ENCODE data around the gene AXIN1.

AXIN1 gene

DNA sequence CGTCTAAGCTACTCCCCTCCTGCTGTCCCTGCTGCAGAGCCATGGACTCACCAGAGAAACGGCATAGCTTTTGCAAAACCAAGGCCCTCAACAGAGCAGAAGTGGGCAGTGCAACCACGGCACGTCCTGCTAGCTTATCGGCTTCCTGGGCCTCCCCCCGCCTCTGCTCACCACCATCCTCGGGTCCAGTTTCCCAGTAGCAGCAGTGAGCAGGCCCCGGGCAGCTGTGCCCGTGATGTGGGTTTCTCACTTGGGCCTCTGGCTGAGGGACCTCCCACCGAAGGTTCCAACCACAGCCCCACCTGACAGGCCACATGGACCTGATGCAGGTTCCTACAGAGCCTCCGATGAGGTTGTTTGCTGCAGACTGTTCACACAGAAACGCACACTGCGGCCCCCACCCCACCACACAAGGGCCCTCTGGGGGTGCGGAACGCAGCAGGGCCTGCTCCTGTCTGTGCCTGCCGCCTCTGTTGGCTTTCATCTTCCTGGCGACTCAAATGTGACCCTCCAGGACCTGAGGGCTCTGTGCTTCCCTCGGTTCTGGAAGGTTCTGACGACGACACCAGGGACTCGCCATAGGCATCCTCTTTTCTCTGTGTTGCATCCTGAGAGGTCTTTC, 44.7 kb downstream of the AXIN1 start:
- DNase-seq (ENCODE audit: insufficient read length, low spot score) (no peak), FAIRE-seq (no peak)

DNA sequence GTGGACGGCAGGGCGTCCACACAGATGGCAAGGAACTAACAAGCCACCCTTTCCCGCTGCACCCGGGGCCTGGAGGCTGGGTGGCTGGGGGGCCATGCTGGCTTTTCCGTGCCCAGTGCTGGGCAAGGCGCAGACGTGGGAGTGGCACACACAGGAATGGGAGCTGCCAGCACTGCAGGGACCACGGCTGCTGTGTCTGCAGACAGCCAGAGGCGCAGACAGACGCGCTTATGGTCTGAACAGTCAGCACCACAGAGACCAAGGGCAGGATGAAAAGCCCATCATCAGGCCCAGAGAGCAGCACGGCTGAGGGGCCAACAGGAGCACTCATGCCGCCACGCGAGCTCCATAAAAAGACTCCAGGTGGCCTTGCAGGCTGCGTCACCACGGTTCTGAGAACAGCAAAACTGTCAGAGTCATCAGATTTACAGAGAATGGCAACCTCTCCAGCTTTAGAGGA, 45.6 kb downstream of the AXIN1 start:
- FAIRE-seq (no peak), DNase-seq (ENCODE audit: insufficient read length, low spot score) (no peak)

DNA sequence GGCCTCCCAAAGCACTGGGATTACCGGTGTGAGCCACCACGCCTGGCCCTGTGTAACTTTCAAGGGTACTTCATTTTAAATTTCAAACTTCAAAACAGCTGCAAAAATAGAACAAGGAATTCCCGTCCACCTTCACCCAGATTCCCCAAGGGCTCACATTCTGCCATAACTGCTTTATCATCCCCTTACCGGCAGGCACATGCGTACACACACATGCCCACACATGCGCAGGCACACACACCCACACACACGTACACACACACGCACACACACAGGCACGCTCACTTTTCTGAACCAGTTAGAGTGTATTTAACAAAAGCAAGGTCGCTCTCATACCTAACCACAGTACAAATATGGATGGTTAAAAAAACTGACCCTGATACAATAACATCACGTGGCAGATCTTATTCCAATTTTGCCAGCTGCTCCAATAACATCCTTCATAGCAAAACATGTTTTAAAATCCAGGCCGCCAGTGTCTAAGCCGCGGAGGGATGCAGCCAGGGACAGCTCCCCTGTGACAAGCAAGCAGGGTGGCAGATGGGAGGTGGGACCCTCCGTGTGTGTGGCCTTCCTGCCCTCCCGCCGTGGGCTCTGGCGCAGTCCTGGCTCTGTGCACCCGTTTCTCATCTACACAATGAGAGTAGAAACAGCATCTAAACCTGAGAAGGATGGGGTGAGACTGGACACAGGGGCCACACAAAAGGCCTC, 46.5 kb downstream of the AXIN1 start:
- DNase-seq (ENCODE audit: insufficient read length, low spot score), result no peak
- no peak for FAIRE-seq

DNA sequence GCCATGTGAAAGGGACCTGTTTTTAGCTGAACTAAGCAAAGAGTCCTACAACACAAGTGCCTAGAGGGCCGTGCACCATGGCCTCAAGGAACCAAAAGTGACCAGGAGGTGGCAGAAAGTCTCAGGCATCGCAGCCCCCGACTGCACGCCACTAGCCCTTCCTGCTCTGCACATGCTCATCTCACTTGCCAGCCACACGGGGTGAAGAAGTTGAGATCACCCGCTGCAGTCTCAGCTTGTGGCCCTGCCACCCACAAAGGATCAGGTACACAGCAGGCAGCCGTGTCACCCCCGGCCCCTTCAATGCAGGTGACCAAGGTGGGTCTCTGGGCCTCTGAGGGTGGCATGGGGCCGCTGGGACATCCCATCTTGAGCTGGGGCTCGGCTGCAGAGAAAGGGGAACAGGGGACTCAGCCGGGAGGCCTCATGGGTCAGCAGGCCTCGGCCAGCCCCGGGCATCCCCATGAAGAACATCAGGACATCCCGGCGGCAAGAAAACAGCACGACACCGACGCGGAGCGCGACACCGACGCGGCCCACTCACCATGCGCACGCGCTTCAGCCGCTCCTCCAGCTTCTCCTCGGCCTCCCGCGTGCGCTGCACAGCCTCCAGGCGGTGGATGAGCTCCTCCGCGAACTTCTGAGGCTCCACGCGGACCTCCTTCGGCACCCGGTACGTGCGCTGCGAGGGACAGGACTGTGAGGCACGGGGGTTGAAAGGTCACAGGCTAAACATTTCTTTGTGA, 48.6 kb downstream of the AXIN1 start:
- FAIRE-seq (no peak), DNase-seq (ENCODE audit: insufficient read length, low spot score) (no peak)

DNA sequence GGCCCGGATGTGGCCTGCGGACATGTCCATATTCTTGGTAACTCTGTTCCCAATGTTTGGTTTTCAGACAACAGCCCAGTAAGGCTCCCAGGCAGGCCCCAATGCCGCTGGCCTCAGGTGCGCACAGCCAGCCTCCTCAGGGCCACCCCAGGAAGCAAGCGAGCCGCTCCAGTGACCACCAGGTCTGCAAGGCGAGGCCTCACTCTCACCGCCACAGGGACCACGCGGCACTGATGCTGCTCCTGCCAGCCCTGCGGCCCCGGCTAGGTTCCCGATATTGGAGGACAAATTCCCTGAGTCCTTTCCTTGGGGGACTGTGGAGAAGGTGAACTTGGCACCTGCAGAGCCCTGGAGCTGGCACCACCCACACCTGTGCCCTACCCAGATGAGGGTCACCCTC, 50.6 kb downstream of the AXIN1 start:
- DNase-seq (ENCODE audit: insufficient read length, low spot score) (no peak), FAIRE-seq (no peak)

DNA sequence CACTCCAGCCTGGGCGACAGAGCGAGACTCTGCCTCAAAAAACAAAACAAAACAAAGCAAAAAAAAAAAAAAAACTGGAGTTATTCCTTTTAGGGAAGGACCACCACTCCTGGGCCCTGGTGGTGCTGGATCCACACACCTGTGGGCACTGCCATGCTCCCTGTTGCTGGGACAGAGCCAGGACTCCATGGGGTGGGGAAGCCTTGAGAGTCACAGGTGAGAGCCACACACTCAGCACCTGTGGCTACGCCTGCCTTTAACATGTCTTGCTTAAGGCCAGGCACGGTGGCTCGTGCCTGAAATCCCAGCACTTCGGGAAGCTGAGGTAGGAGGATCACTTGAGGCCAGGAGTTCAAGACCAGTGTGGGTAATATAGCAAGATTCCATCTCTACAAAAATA, 51.3 kb downstream of the AXIN1 start:
- FAIRE-seq, result no peak
- DNase-seq (ENCODE audit: insufficient read length, low spot score), result no peak

DNA sequence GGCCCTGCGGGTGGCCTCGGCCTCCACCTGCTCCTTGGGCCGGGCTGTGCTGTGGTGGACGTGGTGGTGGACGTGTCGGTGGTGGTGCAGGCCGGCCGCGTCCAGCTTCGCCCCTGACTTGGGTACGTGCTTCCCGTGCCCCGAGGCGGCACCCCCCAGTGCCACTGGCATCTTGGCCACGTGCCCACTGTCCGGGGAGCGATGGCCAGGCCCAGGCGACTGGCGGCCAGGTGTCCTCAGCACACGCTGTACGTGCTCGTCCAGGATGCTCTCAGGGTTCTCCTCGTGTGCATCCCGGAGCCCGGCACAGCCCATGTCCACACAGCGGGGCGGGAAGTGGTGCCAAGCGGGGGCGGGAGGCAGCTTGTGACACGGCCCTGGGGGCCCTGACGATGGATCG, 54.7 kb downstream of the AXIN1 start:
- DNase-seq (ENCODE audit: insufficient read length, low spot score) (no peak), FAIRE-seq (no peak)

DNA sequence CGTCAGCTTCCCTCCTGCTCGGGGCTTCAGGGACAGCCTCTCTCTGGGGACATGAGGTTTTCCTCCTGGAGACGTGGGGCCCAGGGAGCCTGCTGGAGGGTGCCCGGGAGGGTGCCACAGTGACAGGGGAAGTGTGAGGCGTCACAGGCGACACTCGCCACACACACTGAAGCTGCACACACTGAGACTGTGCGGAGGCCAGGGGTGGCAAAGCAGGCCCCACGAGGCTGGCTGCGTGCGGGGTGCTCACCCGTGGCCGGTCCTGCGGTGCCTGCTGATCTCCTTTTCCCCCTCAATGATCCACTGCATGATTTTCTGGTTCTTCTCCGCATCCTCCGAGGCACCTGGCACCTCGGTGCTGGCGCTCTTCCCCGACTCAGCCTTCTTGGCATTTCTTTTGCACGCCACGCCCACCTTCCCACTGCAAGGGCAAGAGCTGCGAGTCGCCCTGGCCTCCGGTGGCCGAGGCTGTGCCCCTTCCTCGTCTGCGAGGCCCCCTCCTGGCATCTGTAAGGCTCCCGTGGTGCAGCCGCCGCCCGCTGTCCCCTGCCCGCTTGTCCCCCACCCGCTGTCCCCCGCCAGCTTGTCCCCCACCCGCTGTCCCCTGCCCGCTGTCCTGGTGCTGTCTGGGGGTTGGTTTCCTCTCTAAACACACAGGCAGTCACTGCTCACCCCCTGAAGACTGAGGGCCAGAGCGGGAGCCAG, 55.6 kb downstream of the AXIN1 start:
- DNase-seq (ENCODE audit: insufficient read length, low spot score), result no peak

DNA sequence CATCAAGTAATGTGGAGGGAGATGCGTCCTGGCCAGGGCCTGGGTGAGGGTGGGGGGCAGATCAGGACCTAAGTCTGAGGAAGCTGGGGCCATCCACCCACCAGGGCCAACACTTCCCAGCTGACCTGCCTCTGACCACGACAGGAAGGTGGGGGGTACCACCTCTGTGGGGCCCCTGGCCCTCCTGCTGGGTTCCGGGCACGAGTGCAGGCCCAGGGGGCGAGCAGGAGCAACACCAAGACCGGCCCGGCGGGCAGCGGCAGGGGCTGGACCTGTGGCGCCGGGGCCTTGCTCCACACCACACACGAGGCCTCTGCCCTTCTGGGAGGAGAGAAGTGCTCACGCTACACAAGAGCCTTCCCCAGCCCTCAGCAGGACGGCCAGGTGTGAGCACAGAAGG, 56.2 kb downstream of the AXIN1 start:
- DNase-seq (ENCODE audit: insufficient read length, low spot score) (no peak), FAIRE-seq (no peak)

More for the DNA sequence above, 55.6 kb downstream of the AXIN1 start:
- FAIRE-seq, result no peak

DNA sequence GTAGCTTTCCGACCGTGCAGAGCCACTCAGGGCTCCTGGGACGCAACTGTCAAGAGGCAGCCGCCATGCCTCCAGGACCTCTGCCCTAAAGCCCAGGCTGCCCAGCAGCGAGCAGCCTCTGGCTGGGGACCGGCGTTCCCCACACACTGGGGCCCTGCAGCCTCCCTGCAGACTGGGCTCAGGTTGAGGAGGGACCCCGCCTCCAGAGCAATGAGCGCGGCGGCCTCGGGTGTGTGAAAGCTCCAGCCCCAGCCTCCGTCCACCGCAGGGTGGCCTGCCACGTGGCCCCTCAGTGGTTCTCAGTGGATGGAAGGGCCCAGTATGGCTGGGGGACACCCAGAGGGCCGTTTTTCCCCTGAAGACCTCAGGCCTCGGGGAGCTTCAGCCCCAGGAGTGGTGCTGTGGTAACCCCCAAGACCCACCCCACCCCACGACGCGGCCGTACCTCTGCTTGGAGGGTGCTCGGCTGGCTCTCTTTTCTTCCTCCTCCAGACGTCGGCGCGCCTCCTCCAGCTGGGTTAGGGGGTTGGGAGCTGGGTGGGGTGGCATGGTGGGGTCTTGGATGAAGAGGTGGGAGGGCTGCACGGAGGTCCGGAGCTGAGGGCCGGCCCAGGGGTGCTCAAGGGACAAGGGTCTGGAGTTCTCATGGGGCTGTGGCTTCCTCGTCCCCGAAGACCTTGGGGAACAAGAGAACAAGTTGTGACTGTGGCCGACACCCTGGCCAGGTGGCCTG, 59.3 kb downstream of the AXIN1 start:
- FAIRE-seq (no peak), DNase-seq (ENCODE audit: insufficient read length, low spot score) (no peak)

DNA sequence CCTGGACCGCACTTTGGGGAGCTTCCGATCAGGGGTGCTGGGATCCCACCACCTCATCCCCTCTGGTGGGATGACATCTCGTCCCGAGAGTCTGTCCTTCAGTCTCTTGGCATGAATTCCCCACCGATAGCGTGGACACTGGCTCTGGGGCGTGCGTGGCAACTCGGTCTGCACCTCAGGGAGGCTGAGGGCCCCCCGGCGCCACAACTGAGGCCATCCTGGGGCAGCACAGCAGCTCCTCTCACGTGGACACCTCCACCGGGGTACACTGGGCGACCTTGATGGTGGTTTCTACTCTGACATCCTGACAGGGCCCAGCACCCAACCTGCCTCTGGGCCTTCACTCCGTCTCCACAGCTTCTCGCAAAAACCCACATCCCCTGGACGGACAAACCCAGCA, 61.0 kb downstream of the AXIN1 start:
- DNase-seq (ENCODE audit: insufficient read length, low spot score) (no peak), FAIRE-seq (no peak)

DNA sequence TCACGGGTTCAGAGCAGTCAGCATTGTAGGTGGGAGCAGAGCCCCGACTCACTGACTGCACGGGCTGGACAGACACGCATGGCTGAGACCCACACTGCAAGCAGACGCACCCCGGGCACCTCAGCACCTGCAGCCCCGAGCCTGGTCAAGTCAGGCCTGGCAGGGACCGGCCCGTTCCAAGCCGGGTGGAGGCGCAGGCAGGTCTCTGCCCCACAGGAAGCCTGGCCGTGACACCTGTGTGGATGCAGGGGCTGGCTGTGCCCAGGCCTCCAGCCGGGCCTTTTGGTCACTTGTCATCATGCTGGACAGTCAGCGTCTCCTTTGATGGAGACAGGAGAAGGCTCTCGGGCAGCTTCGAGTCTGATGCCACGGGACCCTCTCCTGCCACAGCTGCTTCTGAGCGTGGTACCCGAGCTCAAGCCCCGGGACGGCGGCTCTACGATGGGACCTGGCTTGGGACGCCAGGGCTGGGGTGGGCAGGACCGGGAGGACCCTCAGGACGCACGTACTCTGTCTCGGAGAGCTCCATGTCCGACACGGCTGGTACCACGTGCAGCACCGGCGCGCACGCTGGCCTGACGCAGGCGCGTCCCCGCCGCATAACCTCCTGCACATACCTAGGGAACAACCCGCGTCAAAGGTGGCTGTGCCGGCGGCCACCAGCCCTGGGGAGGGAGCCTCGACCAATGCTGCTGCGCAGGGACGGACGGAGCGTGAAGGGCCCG, 61.7 kb downstream of the AXIN1 start:
- no peak for DNase-seq (ENCODE audit: insufficient read length, low spot score)
- no peak for FAIRE-seq

DNA sequence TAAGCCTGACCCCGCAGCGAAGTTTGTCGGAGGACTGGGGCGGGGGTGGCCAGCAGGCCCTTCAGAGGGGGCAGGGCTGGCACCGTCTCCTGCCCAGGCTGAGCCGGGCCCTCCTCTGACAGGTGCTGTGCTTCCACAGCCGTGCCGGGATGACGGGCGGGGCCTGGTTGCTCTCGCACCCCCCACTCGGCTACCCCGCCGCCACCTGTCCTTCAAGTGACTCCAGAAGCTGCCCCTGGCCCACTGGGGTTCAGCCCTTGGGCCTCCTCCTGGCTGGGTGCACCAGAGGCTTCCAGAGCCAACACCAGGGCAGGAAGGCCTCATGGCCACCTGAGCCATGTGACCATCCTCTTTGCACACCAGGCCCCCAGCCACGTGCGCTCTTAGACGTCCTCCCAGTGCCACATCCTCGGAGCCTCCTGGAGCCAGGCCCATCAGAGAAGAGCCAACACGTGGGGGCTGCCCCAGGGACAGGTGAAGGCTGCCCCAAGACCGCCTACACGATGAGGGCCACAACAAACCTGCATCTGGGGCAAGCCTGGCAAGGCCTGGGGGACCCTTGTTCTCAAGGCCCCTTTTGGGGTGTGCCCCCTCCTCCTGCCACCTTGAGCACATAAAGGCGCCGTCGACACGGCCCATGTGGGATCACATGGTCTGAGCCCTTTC, 62.4 kb downstream of the AXIN1 start:
- no peak for DNase-seq (ENCODE audit: insufficient read length, low spot score)
- no peak for FAIRE-seq

DNA sequence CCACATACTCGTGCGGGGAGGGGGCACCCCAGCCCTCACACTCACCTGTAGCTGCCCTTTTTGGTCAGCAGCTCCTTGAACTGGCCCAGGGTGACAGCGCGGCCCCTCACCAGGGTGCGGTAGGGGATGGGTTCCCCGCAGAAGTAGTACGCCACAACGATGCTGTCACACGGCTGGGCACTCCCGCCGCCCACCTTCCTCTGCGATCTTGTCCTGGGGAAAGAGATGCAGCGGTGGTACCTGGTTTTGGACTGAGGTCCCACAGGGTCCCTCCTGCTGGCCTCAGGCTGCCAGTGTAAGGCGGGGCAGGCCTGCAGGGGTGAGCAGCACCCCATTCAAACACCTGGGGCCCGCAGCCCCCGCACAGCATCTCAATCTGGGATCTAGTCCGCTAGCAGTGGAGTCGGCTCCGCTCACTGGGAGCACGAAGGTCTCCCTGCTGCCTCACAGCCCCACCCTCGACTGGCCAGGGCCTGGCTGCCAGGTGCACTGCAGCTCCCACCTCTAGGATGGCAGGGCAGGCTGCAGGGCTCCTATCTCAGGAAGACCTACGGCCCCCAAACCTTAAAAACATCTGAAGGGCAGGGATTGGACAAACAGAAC, 63.0 kb downstream of the AXIN1 start:
- FAIRE-seq, result no peak
- DNase-seq (ENCODE audit: insufficient read length, low spot score), result no peak

DNA sequence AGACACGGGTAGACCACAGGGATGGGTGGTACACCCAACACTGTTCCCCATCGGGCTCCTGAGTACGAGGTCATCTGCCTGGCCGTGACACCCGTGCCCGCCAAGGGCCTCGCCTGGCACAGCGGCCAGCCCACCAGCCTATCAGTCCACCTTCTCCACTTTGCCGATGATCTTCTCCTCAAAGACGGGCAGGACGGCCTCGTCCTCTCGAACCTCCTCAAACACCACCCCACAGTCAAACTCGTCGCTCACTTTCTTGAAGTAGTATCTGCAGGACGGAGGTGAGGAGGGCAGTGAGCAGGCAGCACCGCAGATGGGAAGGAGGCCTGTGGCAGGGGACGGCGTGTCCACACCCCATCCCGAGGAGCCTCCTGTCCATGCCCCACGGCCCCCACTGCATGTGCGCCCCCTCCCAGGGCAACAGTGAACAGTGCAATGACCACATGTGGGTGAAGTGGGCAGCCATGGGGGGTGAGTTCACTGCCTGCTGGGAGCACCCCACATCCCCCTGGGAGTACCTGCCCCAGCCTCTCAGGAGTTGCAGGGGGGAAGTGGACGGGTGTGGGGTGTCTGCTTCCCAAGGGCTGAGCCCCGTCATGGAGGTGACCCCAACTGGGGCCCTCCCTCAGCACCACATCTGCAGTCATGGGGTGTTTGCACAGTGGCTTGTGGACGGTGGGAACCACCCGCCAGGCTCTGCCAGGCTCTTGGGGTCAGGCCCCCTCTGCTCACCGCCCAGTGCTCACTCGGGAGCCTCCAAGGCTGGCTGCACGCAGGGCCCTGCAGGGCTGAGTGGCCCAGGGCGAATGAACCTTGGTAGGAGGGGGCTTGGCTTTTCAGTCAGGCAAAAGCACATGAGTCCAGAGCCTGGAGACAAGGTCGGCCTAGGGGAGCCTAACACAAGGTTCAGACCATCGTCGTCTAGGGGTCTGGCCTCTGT, 64.3 kb downstream of the AXIN1 start:
- no peak for DNase-seq (ENCODE audit: insufficient read length, low spot score)
- no peak for FAIRE-seq

DNA sequence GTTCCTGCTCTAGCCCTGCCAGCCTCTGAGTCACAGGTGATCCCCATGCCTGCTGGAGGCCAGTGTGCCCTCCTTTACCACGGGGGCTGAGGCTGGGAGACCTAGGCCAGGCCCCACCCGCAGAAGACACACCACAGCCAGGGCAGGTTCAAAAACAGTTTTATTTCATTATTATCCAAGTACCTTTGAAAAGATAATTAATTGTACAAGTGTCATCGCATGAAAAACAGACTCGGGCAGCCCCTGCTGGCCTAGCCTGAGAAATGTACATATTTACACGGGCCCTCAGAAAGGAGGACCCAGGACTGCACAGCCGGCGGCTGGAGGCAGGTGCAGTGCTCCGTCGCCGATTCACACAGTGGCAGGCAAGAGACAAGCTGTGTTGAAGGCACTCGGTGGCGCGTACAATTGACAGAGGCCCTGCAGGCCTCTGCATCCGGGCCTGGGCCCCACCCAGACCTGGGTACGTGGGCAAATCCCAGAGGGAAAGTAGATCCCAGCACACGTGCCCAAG, 65.2 kb downstream of the AXIN1 start:
- DNase-seq (ENCODE audit: insufficient read length, low spot score) (no peak), FAIRE-seq (no peak)

DNA sequence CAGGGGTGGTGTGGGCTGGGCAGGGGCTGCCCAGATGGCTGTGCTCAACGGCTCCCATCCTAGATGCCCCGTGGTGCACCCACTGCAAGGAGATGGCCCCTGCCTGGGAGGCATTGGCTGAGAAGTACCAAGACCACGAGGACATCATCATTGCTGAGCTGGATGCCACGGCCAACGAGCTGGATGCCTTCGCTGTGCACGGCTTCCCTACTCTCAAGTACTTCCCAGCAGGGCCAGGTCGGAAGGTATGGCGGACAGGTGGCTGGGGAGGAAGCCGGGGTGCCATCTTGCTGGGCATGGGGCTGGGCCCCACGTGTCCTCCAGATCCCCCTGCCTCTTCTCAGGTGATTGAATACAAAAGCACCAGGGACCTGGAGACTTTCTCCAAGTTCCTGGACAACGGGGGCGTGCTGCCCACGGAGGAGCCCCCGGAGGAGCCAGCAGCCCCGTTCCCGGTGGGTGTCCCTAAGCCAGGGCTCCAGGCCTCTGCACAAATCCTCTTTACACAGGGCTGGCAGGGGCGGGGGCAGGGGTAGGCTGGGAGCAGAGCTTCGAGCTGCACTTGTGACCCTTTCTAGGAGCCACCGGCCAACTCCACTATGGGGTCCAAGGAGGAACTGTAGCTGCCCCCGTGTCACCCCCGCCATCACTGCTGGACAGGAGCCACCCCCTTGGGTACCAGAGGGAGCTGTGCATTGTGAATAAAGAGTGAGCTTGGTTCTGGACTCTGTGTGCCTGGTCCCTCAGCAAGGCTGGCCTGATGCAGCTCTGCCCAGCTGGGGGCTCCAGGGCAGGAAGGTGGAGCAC, 65.8 kb downstream of the AXIN1 start:
- no peak for FAIRE-seq
- no peak for DNase-seq (ENCODE audit: insufficient read length, low spot score)
